GM18867 (cell line): Measurements from ENCODE around the gene CCDC192.
"Not testable (repeated sequence)": the region's sequence is repeated elsewhere in the genome, so short reads cannot be mapped to it uniquely, and the experiment has no call there.

ENCODE experiments used
- ATAC-seq: cut with Tn5 transposase; IDR thresholded peaks from one replicate; pipeline ENCODE4 v1.9.1; 2021; ENCODE audit warnings: mild to moderate bottlenecking, moderate library complexity; ENCODE audit not compliant: unreplicated experiment

CCDC192 gene

DNA sequence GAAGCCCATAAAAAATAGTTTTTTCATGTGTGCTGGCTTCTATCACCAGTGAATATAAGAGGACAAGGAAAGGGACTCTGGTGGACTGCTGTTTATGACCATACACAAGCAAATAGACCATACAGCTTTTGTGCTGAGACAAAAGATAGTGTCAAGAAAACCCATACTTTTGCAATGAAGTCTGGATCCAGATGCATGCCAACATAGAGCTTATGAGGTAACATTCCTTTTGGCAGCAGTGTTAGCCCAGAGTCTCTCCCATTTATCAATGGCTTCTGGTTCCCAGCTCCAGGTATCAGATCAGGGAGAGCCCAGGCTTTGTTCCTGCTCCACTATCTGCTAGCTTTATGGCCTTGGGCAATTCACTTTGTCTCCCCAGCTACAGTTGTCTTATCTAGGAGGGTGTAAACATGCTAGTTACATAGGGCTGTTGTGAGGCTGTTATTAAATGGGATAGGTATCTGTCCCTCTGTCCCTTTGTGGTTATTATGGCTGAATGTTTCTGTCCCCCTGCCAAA lies 55.6 kb downstream of the CCDC192 start:
- no peak for ATAC-seq

DNA sequence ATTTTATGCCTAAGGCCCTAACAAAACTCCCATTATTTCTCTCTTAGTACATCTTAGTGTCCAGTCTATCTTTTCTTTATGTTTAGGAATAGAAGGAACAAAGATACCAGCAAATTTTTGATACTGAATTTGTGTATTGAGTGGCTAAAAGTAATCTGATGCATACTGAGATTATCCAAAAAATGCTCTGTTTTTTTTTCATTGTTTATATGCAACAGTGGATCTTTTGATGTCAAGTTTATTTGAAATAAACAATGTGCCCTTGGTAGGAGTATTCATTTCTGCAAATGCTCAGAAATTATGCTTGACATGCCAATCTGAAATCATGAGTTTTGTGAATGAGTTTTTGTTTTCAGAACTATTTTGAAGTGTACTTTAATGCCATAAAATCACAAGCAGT lies 58.7 kb downstream of the CCDC192 start:
- no peak for ATAC-seq

- no peak for ATAC-seq
These were observed 59.2 kb downstream of the CCDC192 start for GRCh38 chr5:127762412-127762811.

DNA sequence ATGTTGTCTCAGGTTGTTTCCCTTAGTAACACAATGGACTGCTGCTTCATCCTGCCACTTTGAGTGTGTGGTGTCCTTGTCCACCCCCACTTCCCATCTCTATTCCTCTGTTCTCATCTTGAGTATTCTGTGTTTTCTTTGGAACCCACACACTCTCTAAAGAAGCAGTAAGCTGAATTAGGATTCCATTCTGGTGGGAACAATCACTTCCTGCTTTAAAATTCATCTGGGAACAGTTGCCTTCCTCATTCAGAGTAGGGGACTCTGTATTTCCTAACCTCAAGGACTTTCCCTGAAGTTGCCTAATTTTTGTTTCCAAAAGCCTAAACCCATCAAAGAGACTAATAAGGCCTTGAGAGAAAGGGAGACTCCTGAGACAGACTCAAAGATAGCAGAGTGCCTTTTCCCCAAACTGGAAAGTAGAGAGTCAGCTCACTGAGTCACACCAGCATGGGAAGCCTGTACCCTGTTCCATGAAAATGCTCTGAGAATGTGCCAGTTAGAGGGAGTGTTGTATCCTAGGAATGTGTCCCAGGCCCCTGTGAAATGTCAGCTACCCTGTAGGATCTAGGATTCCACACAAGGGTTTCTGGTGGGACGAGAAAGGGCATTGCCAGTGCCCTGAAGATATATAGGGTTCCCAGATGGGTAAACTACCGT lies 63.6 kb downstream of the CCDC192 start:
- no peak for ATAC-seq

DNA sequence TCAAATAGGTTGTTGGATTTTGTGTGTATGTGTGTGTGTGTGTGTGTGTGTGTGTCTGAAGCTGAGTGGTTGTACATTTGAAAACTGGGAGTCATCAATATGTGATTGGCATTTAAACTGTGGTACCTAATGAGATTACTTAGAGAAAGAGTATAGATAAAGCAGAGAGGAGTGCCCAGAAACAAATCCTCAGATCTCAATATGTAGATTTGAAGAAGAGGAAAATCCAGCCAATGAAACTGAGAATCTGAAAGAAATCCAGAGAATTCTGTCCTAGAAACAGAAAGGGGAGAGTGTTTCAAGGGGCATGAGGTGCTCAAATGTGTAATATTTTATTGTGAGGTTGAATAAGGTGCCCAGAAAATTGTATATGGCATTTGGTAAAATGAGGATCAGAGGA lies 66.2 kb downstream of the CCDC192 start:
- no peak for ATAC-seq

DNA sequence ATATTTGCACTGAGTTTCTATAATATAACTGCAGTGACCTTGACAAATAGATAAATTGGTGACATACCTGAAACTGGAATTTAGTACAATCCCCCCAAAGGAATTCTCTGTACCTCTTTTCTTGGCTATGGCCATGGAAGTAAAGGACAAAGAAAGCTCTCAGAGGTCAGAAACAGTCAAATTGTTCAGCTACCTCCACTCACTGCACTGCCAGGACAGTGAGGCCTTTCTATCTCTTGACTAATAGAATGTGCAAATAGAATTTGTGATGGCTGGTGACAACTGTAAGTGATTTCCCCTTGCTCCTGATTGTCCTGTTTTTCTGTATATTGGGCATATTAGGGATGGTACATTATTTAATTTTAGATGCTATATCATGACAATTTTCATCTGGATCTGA lies 67.1 kb downstream of the CCDC192 start:
- ATAC-seq = no peak

GRCh38 chr5:127772531-127772930 lies 69.3 kb downstream of the CCDC192 start:
- ATAC-seq = no peak

GRCh38 chr5:127774221-127774620 lies 71.0 kb downstream of the CCDC192 start:
- ATAC-seq = no peak

DNA sequence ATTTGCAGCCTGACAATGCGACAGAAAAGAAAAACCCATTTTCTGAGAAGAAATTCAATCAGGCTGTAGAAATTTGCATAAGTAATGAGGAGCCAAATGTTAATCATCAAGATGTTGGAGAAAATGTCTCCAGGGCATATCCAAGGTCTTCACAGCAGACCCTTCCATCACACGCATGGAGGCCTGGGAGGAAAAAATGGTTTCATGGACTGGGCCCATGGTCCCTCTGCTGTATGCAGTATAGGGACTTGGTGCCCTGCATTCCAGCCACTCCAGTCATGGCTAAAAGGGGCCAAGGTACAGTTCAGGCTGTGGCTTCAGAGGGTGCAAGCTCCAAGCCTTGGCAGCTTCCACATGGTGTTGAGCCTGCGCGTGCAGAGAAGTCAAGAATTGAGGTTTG lies 73.3 kb downstream of the CCDC192 start:
- no peak for ATAC-seq

- no peak for ATAC-seq
These were observed 74.8 kb downstream of the CCDC192 start for GRCh38 chr5:127777957-127778356.

DNA sequence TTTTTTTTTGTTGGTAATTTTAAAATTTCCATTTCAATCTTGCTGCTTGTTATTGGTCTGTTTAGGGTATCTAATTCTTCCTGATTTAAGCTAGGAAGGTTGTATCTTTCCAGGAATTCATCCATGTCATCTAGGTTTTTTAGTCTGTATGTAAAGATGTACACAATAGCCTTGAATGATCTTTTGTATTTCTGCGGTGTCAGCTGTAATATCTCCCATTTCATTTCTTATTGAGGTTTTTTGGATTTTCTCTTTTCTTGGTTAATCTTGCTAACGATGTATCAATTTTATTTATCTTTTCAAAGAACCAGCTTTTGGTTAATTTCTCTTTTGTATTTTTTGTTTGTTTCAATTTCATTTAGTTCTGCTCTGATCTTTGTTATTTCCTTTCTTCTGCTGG lies 79.3 kb downstream of the CCDC192 start:
- not testable (repeated sequence) for ATAC-seq

DNA sequence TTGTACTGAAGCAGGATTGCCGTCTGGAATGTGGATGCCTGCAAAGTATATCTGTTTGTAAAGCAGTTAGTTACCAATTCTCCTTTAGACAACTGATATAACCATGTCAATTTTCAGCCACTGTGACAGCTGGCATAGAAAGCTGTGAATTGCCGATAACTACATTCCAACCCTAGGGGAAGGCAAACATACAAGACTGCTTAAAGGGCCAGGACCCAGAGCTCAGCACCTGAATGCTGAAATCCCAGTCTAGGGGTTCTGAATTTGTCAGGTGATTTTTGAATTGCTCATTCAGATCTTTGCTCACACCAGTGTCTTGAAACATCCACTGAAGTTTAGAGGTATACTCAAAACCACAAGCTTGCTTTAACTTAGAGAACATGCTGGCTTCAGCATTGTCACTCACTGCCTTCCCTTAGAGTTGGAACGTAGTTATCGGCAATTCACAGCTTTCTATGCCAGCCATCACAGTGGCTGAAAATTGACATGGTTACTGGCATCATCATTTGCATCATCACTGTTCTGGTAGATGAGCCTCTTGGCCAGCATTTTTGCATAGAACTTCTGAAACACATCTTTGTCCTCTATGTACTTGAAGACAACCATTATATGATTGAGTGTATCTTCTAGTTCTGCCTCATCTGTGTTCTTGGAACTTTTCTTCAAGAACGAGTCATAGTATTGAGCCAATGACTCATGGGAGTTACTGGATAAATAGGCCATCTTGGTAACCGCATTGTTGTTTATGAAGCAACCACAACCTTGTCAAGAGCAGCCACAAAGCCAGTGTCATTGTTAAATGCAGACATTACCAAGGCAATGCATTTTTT lies 82.1 kb downstream of the CCDC192 start:
- peak; percentile 94 for ATAC-seq

GRCh38 chr5:127791439-127791838 lies 88.2 kb downstream of the CCDC192 start:
- no peak for ATAC-seq

DNA sequence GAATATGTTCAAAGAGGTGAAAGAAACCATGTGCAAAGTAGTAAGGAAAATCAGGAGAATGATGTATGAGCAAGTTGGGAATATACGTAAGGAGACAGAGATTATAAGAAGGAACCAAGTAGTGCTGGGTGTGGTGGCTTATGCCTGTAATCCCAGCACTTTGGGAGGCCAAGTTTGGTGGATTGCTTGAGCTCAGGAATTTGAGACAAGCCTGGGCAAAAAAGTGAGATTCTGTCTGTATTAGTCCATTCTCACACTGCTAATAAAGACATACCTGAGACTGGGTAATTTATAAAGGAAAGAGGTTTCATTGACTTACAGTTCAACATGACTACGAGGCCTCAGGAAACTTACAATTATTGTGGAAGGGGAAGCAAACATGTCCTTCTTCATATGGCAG lies 88.7 kb downstream of the CCDC192 start:
- ATAC-seq = not testable (repeated sequence)

- ATAC-seq = no peak
These were observed 89.9 kb downstream of the CCDC192 start for GRCh38 chr5:127793052-127793451.

GRCh38 chr5:127793879-127794278 lies 90.7 kb downstream of the CCDC192 start:
- no peak for ATAC-seq

GRCh38 chr5:127796211-127796610 lies 93.0 kb downstream of the CCDC192 start:
- ATAC-seq = no peak

DNA sequence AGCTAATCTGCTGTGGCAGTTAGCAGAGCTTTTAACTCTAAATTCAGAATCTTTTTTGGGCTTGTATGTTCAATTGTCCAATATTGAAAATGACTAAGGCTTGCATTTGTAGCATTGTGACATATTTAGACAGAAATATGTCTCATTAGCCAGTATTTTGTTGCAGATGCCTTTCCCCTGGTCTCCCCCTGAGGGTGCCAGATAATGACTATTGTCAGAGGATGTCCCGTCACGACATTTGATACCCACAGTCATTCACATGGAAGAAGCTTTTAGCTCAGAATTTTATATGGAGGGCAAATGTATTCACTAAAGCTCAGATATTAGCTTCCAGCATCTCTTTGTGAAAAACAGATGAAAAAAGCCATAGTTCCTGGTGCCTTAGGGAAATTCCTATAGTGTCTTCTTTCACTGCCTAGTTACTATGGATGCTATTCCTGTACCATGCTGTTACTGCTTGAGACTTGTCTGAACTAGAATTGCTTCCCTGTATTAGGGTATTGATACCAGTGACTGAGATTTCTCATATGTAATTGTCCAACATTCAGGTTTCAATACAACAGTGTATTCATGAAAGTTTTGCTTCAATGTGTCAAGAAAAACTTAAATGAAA lies 96.2 kb downstream of the CCDC192 start:
- no peak for ATAC-seq

DNA sequence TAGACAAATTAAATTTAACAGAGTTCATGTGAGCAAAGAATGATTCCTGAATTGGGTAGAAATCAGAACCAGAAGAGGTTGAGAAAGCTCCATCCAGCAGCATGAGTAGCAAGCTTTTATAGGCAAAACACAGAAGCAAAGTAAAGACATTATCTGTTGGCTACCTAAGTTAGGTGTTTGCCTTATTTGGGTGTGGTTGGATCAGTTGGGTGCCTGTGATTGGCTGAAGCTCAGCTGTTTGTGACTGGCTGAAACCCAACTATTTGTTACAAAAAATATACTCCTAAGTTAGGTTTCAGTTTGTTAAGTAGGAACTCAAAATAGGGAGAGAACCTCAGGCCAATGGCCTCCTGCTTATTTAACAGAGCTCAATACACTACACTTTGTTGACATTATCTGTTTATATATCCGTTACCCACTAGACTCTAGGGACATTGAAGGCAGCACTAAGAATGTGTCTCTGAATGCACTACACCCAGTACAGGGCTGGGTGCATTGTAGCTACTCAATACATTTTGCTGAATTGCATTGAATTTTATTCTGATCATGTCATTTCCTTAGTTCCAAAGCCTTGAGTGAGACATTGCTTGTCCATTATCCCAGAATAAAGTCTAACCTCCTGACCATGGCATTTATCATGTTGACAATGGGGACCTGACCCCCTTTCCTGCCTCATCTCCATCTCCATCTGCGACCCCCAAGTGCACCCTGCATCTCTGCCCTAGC lies 98.7 kb downstream of the CCDC192 start:
- ATAC-seq = no peak

GRCh38 chr5:127802477-127802865 lies 99.3 kb downstream of the CCDC192 start:
- no peak for ATAC-seq

DNA sequence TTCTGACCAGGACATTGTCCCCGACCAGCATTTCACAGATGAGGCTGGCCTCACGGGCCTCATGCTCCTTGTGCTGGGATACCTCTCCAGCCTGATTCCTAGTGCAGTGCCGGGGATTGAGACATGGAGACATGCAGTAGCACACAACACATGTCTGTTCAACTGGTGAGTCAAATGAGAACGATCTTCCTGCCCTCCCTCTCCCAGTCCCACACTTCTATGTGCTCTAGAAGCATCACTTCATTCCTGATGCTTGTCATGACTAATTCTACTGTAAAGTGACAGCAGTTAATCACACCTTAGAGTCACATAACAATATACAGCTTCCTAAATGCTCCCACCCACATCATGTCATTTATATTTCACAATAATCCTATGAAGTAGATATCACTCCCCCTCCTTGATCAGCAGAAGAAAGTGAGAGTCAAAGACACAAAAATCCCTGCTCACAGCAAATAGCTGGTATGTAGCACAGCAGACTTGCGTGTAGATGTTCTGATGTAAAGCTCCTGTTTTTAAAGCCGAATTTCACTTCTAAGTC lies 101.8 kb downstream of the CCDC192 start:
- ATAC-seq = no peak
